ENCODE data around the gene NMT1.

DNA sequence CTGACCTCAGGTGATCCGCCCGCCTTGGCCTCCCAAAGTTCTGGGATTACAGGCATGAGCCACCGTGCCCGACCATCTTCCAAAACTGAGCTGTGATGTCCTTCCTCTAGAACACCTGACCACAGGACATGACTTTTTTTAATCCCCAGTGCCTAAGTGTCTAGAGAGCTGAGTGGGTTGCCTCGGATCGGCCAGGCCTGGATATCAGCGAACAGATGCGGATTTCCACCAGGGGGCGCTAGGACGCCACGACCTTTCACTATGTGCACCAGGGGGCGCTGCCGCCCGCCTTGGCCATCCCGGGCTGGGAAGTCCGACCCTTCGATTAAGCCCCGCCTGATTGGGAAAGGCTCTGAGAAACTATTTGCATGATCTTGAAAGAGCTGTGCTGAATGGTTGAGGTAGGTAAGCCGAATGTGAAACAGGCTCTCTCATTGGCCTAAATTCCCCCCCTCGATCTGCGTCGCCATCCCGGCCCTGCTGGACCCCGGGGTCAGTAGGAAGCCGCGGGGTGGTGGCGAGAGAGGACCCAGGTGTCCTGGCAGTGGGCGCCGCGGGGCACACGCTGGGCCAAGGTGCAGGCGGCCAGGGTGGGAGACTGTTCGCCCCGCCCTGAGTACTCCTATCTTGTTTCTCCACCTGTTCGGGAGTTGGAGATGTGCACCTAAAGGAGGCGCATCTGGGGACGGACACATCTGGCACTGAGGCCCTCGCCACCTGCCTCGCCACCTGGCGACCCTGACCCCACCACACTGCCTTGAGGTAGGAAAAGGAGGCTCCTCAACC is 74.3 kb downstream of the NMT1 start, which contains the start of gene ACBD4:
- TF ChIP-seq, protein P1, sequence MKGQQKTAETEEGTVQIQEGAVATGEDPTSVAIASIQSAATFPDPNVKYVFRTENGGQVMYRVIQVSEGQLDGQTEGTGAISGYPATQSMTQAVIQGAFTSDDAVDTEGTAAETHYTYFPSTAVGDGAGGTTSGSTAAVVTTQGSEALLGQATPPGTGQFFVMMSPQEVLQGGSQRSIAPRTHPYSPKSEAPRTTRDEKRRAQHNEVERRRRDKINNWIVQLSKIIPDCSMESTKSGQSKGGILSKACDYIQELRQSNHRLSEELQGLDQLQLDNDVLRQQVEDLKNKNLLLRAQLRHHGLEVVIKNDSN (IDR thresholded peaks at IDR 0.05) = no peak
- peak; percentile 55; the same call in 1 of the 2 replicates for TF ChIP-seq YY1 (IDR thresholded peaks at IDR 0.05; ENCODE audit: low read depth)
- TF ChIP-seq TAF1 (IDR thresholded peaks at IDR 0.05; ENCODE audit: low read depth) = peak; percentile 38; the same call in 1 of the 2 replicates
- 0 out of 2 replicates have a peak, but pooled peaks have one; percentile 17 for TF ChIP-seq TEAD4 (IDR thresholded peaks at IDR 0.05)
